ENCODE data around the gene PMM2. TPM values are rescaled to one million over a fixed set of nuclear protein-coding genes. Genes with fewer than 3 reads are reported as not detected.

PMM2 gene
- total RNA-seq, 1 experiment from 2014 or later: 53.8 TPM

- H3K27ac Mint-ChIP-seq: 0 out of 2 replicates have a peak overlapping the region, but pooled peaks have one; percentile 33
- H3K4me3 Mint-ChIP-seq: no peak overlapping the region
- ATAC-seq (no peak), DNase-seq (ENCODE audit: low spot score) (no peak)
- no peaks in the 10 kb centered on the region for H3K27me3 Mint-ChIP-seq (ENCODE audit: low read depth)
- H3K9me3 Mint-ChIP-seq: no peaks in the 10 kb centered on the region
- TF ChIP-seq, protein P1, sequence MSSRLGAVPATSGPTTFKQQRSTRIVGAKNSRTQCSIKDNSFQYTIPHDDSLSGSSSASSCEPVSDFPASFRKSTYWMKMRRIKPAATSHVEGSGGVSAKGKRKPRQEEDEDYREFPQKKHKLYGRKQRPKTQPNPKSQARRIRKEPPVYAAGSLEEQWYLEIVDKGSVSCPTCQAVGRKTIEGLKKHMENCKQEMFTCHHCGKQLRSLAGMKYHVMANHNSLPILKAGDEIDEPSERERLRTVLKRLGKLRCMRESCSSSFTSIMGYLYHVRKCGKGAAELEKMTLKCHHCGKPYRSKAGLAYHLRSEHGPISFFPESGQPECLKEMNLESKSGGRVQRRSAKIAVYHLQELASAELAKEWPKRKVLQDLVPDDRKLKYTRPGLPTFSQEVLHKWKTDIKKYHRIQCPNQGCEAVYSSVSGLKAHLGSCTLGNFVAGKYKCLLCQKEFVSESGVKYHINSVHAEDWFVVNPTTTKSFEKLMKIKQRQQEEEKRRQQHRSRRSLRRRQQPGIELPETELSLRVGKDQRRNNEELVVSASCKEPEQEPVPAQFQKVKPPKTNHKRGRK (CRISPR knock-in tag; IDR thresholded peaks at IDR 0.05; ENCODE audit: borderline replicate concordance): no peak
- TF ChIP-seq SMAD4 (CRISPR knock-in tag; IDR thresholded peaks at IDR 0.05): no peak
- no peak for TF ChIP-seq ELF4 (CRISPR knock-in tag; IDR thresholded peaks at IDR 0.05; ENCODE audit: low read depth)
- TF ChIP-seq NR3C1 (CRISPR knock-in tag; conservative IDR thresholded peaks at IDR 0.05; ENCODE audit: low read depth): no peak
- no peak for TF ChIP-seq AFF4 (CRISPR knock-in tag; IDR thresholded peaks at IDR 0.05; ENCODE audit: borderline replicate concordance)
- no peak for TF ChIP-seq CREM (CRISPR knock-in tag; IDR thresholded peaks at IDR 0.05)
- TF ChIP-seq NFATC4 (CRISPR knock-in tag; IDR thresholded peaks at IDR 0.05): no peak
- no peak for TF ChIP-seq EMX1 (CRISPR knock-in tag; IDR thresholded peaks at IDR 0.05)
- TF ChIP-seq SP1 (CRISPR knock-in tag; conservative IDR thresholded peaks at IDR 0.05): no peak
- TF ChIP-seq CREB1 (CRISPR knock-in tag; IDR thresholded peaks at IDR 0.05): no peak
- no peak for TF ChIP-seq PRRX2 (CRISPR knock-in tag; IDR thresholded peaks at IDR 0.05)
- no peak for TF ChIP-seq ETV6 (CRISPR knock-in tag; IDR thresholded peaks at IDR 0.05)
- TF ChIP-seq JAZF1 (CRISPR knock-in tag; IDR thresholded peaks at IDR 0.05): no peak
- TF ChIP-seq FOXP1 (CRISPR knock-in tag; IDR thresholded peaks at IDR 0.05; ENCODE audit: borderline replicate concordance): no peak
- TF ChIP-seq NFE2L1 (CRISPR knock-in tag; IDR thresholded peaks at IDR 0.05): no peak
- TF ChIP-seq, protein P2, sequence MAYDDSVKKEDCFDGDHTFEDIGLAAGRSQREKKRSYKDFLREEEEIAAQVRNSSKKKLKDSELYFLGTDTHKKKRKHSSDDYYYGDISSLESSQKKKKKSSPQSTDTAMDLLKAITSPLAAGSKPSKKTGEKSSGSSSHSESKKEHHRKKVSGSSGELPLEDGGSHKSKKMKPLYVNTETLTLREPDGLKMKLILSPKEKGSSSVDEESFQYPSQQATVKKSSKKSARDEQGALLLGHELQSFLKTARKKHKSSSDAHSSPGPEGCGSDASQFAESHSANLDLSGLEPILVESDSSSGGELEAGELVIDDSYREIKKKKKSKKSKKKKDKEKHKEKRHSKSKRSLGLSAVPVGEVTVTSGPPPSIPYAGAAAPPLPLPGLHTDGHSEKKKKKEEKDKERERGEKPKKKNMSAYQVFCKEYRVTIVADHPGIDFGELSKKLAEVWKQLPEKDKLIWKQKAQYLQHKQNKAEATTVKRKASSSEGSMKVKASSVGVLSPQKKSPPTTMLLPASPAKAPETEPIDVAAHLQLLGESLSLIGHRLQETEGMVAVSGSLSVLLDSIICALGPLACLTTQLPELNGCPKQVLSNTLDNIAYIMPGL (CRISPR knock-in tag; IDR thresholded peaks at IDR 0.05): no peak
- no peak for TF ChIP-seq NFYB (CRISPR knock-in tag; conservative IDR thresholded peaks at IDR 0.05; ENCODE audit: low read depth)
- no peak for TF ChIP-seq ZNF416 (CRISPR knock-in tag; IDR thresholded peaks at IDR 0.05)
- peaks cover 46% of the 10 kb centered on the region for H3K4me1 Mint-ChIP-seq
- ChIA-PET POLR2A (interaction anchor here (0.6 to 2.5 kb wide), 2 partner anchors 13 kb away, joined by 3 to 10 read pairs; partner anchors contain the start of gene CARHSP1), CTCF (interaction anchor here (1.0 to 3.4 kb wide), 5 partner anchors 7 to 29 kb away, joined by 5 to 12 read pairs (median 7); partner anchors contain the start of gene CARHSP1)
- peaks cover 66% of the 10 kb centered on the region for H3K36me3 Mint-ChIP-seq
Measured at GRCh38 chr16:8855972-8856371, 58.3 kb downstream of the PMM2 start.

- Mint-ChIP-seq H3K4me3 (no peak overlapping the region), H3K4me1 (peaks cover 61% of the 10 kb centered on the region), H3K9me3 (no peaks in the 10 kb centered on the region), H3K36me3 (peaks cover 45% of the 10 kb centered on the region), H3K27me3 (ENCODE audit: low read depth) (no peaks in the 10 kb centered on the region), H3K27ac (peak overlapping the region; percentile 80)
- POLR2A ChIA-PET: interaction anchor here (1.6 kb wide), 1 partner anchor 10 kb away, joined by 4 read pairs; the partner anchor contains the start of gene CARHSP1
- ATAC-seq: no peak
- CTCF ChIA-PET: interaction anchor here (0.6 to 1.5 kb wide), 3 partner anchors 14 to 208 kb away, joined by 3 to 5 read pairs (median 3); no protein-coding TSS in a partner anchor
- DNase-seq (ENCODE audit: low spot score): no peak
- TF ChIP-seq NR1H2 (CRISPR knock-in tag; IDR thresholded peaks at IDR 0.05) (no peak), MLX (CRISPR knock-in tag; IDR thresholded peaks at IDR 0.05) (no peak), KAT7 (CRISPR knock-in tag; IDR thresholded peaks at IDR 0.05; ENCODE audit: borderline replicate concordance) (no peak), ZNF263 (CRISPR knock-in tag; IDR thresholded peaks at IDR 0.05; ENCODE audit: low read depth) (no peak), ZNF396 (CRISPR knock-in tag; IDR thresholded peaks at IDR 0.05; ENCODE audit: borderline replicate concordance) (no peak), IRF1 (CRISPR knock-in tag; IDR thresholded peaks at IDR 0.05) (no peak), ZNF138 (CRISPR knock-in tag; conservative IDR thresholded peaks at IDR 0.05) (no peak)
- TF ChIP-seq, protein P3, sequence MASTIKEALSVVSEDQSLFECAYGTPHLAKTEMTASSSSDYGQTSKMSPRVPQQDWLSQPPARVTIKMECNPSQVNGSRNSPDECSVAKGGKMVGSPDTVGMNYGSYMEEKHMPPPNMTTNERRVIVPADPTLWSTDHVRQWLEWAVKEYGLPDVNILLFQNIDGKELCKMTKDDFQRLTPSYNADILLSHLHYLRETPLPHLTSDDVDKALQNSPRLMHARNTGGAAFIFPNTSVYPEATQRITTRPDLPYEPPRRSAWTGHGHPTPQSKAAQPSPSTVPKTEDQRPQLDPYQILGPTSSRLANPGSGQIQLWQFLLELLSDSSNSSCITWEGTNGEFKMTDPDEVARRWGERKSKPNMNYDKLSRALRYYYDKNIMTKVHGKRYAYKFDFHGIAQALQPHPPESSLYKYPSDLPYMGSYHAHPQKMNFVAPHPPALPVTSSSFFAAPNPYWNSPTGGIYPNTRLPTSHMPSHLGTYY (CRISPR knock-in tag; IDR thresholded peaks at IDR 0.05): no peak
Measured at GRCh38 chr16:8858994-8859912, 61.6 kb downstream of the PMM2 start.
